CMK (cell line): ENCODE measurements around the gene UBFD1.
"Not testable (repeated sequence)": the region's sequence is repeated elsewhere in the genome, so short reads cannot be mapped to it uniquely, and the experiment has no call there.

ENCODE experiments used
- DNase-seq: peaks from one replicate; pipeline ENCODE4 v3.0.0-alpha.2; 2010; ENCODE audit warnings: low read depth

UBFD1 gene

GRCh38 chr16:23609929-23610328, 52.4 kb downstream of the UBFD1 start:
- no peak for DNase-seq

GRCh38 chr16:23610905-23611304, 53.4 kb downstream of the UBFD1 start:
- DNase-seq, result not testable (repeated sequence)

GRCh38 chr16:23611936-23612335, 54.4 kb downstream of the UBFD1 start:
- no peak for DNase-seq

- DNase-seq, result no peak
Observed at GRCh38 chr16:23615805-23616204, 58.3 kb downstream of the UBFD1 start.
